Caco-2 (cell line): ENCODE measurements around the gene ASTN1. TPM values are rescaled to one million over a fixed set of nuclear protein-coding genes. Genes with fewer than 3 reads are reported as not detected.

Experiments
- BruUV-seq: library from RNA; stranded (reverse); fragments of 400-500 nt; replicated peaks from 2 replicates; lab custom pipeline; 2021; lab: Mats Ljungman, UMichigan
- CTCF ChIA-PET: fragments of 300-600 bp; sonication (Branson Sonifier 250); formaldehyde crosslinking; loops from one replicate; lab custom pipeline; 2022; ENCODE audit warnings: antibody characterized with exemption; lab: Charles Lee
- POLR2A ChIA-PET: fragments of 300-600 bp; sonication (Branson Sonifier 250); formaldehyde crosslinking; loops from one replicate; lab custom pipeline; 2022; ENCODE audit warnings: antibody characterized with exemption; lab: Charles Lee
- DNase-seq, 2 experiments: peaks; one replicate each; pipeline versions ENCODE4 v3.0.0 to v3.0.0-alpha.2; 2020 to 2022
- H3K27me3 ChIP-seq: replicated peaks from 2 replicates; pipeline ENCODE4 v1.6.0; 2011; ENCODE audit warnings: low read length; ENCODE audit not compliant: control insufficient read depth, insufficient read depth
- H3K36me3 ChIP-seq: 2 replicates; pipeline ENCODE4 v1.5.1; 2011; ENCODE audit warnings: low read length; ENCODE audit not compliant: control insufficient read depth, insufficient read depth
- H3K4me1 ChIP-seq: fragments of 250-450 bp; sonication (Bioruptor Pico); 2 replicates; pipeline ENCODE4 v1.5.1; 2020; ENCODE audit warnings: mild to moderate bottlenecking
- H3K4me3 ChIP-seq: 2 replicates; pipeline ENCODE4 v1.5.1; 2011; ENCODE audit warnings: low read depth, mild to moderate bottlenecking, control low read depth, low read length
- H3K9me3 ChIP-seq: fragments of 250-450 bp; sonication (Bioruptor Pico); 2 replicates; pipeline ENCODE4 v1.5.1; 2020; ENCODE audit warnings: mild to moderate bottlenecking, moderate library complexity
- H3K27ac Mint-ChIP-seq: one replicate; pipeline ENCODE4 v1.8.0; 2022; ENCODE audit warnings: mixed read lengths; ENCODE audit not compliant: unreplicated experiment
- H3K27me3 Mint-ChIP-seq: one replicate; pipeline ENCODE4 v1.8.0; 2022; ENCODE audit warnings: mixed read lengths; ENCODE audit not compliant: insufficient read depth, unreplicated experiment
- H3K36me3 Mint-ChIP-seq: one replicate; pipeline ENCODE4 v1.8.0; 2022; ENCODE audit warnings: mild to moderate bottlenecking, mixed read lengths; ENCODE audit not compliant: insufficient read depth, unreplicated experiment
- H3K4me1 Mint-ChIP-seq: one replicate; pipeline ENCODE4 v1.8.0; 2022; ENCODE audit warnings: low read depth, mixed read lengths; ENCODE audit not compliant: unreplicated experiment
- H3K4me3 Mint-ChIP-seq: one replicate; pipeline ENCODE4 v1.8.0; 2022; ENCODE audit warnings: mild to moderate bottlenecking, moderate library complexity, mixed read lengths; ENCODE audit not compliant: unreplicated experiment
- H3K9me3 Mint-ChIP-seq: one replicate; pipeline ENCODE4 v1.8.0; 2022; ENCODE audit warnings: mixed read lengths; ENCODE audit not compliant: unreplicated experiment
- CTCF ChIP-seq, 2 experiments: fragments of 200-600 bp in 1 of 2; IDR thresholded peaks; 1 replicate in 1 of 2; 2 replicates in 1 of 2; pipeline versions ENCODE4 v1.5.1 to v1.8.0; 2011 to 2022; ENCODE audit warnings: antibody characterized with exemption in 1 of 2, control low read depth in 1 of 2, inconsistent platforms in 1 of 2, low read depth in 1 of 2, low read length in 1 of 2, mild to moderate bottlenecking in 1 of 2, moderate library complexity in 1 of 2; ENCODE audit not compliant: insufficient read depth in 1 of 2, severe bottlenecking in 1 of 2, unreplicated experiment in 1 of 2
- intact Hi-C: fragments of 100-400 bp; cut with micrococcal nuclease; formaldehyde crosslinking; loops from one replicate; pipeline ENCODE4 v1.10.0; 2022; ENCODE audit not compliant: unreplicated experiment
- total RNA-seq: library from RNA; stranded (reverse); gene quantifications from 2 replicates; pipeline ENCODE4 v1.2.3, GENCODE V29; 2022

The ASTN1 gene
- total RNA-seq, 1 experiment from 2014 or later = not detected

DNA sequence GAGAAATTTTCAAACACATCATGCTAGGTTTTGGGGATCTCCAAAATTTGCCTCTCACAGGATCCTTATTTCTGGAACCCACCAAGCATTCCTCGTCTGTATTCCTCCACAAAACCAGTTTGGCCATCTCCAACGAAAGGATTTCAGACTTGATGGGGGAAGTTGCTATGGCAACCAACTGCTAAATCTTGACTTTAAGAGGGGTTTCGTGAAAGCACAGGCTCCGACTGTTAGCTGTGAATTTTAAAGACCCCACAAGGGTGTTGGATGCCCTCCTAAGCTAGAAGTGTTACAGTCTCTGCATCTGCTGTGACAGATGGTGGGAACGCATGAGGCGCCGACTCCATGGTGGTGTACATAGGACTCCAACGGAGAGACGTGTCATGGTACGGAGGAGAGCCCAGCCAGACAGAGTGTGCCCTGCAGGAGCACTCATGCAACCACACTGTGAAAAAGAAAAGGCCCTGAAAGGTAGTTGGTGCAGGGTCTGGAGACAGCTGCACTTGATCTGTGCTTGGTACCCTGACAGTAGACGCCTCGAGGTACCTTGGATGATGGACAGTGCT lies 147.1 kb downstream of the ASTN1 start:
- Mint-ChIP-seq H3K27ac (no peak overlapping the region), H3K36me3 (no peaks in the 10 kb centered on the region), H3K4me1 (no peaks in the 10 kb centered on the region), H3K27me3 (peaks cover 17% of the 10 kb centered on the region), H3K4me3 (no peak overlapping the region), H3K9me3 (no peaks in the 10 kb centered on the region)
- H3K9me3 ChIP-seq = no peaks in the 10 kb centered on the region
- ChIA-PET CTCF (no interaction called here), POLR2A (no interaction called here)
- H3K36me3 ChIP-seq = no peaks in the 10 kb centered on the region
- intact Hi-C loops = no loop called here
- TF ChIP-seq CTCF (IDR thresholded peaks at IDR 0.05; ENCODE audit: insufficient read depth in 1 of 2, low read depth in 1 of 2, low read length in 1 of 2, severe bottlenecking in 1 of 2, unreplicated experiment in 1 of 2) = no peak
- no peaks in the 10 kb centered on the region for H3K27me3 ChIP-seq
- no TSS peak for BruUV-seq
- no peak for DNase-seq
- H3K4me3 ChIP-seq = no peak overlapping the region
- no peaks in the 10 kb centered on the region for H3K4me1 ChIP-seq

DNA sequence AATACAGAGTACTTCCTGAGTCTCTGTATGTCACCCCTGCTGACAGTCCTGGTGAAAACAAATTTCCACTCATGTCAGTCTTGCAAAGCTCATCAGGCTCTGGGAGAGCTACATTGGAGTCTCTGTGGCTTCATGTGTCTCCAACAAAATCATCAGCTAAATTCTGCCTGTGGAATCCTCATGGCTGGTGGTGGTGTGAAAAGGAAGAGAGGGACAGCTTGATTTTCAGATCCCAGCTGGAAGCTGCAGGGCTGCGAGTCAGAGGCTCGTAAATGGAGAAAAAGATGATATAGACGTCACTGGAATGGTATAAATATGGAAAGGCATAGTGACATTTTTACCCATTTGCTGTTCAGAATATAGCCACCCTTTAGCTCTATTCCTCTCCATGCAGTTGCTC lies 150.2 kb downstream of the ASTN1 start:
- H3K4me3 ChIP-seq = no peak overlapping the region
- no TSS peak for BruUV-seq
- H3K4me1 Mint-ChIP-seq = no peaks in the 10 kb centered on the region
- H3K27me3 Mint-ChIP-seq = peaks cover 18% of the 10 kb centered on the region
- ChIA-PET CTCF (no interaction called here), POLR2A (no interaction called here)
- H3K9me3 ChIP-seq = no peaks in the 10 kb centered on the region
- H3K27ac Mint-ChIP-seq = no peak overlapping the region
- DNase-seq = no peak
- no peaks in the 10 kb centered on the region for H3K36me3 ChIP-seq
- H3K27me3 ChIP-seq = no peaks in the 10 kb centered on the region
- no peaks in the 10 kb centered on the region for H3K4me1 ChIP-seq
- intact Hi-C loops = no loop called here
- TF ChIP-seq CTCF (IDR thresholded peaks at IDR 0.05; ENCODE audit: insufficient read depth in 1 of 2, low read depth in 1 of 2, low read length in 1 of 2, severe bottlenecking in 1 of 2, unreplicated experiment in 1 of 2) = no peak
- no peak overlapping the region for H3K4me3 Mint-ChIP-seq
- H3K36me3 Mint-ChIP-seq = no peaks in the 10 kb centered on the region
- H3K9me3 Mint-ChIP-seq = no peaks in the 10 kb centered on the region

DNA sequence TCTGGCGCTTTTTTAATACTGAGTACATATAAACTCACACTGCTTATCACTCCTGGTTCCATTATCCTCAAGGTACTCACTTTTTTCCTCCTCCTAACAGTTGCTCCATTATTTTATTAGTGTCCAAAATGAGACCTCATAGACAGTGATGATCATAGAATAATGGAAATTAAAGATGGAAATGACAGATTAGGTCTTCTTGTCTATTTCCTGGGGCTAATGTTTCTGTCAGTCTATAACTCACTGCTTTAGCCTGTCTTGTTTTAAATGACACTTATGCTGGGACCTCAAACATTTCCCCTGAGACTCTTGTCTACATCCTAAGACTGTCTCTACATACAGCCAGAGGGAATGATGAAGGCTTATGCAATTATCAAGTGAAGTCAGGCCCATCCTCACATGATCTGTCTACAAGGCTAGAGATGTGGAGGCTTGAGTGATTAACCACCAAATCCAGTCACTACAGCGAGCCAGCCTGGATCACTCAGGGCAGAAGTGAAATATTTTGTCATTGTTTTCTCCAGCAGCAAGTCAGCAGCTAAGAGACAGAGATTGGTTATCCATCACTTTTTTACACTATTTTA lies 152.1 kb downstream of the ASTN1 start:
- Mint-ChIP-seq H3K4me3 (no peak overlapping the region), H3K9me3 (no peaks in the 10 kb centered on the region), H3K27me3 (peaks cover 22% of the 10 kb centered on the region), H3K4me1 (no peaks in the 10 kb centered on the region), H3K27ac (no peak overlapping the region), H3K36me3 (no peaks in the 10 kb centered on the region)
- H3K4me3 ChIP-seq = no peak overlapping the region
- CTCF ChIA-PET = no interaction called here
- H3K27me3 ChIP-seq = no peaks in the 10 kb centered on the region
- H3K36me3 ChIP-seq = no peaks in the 10 kb centered on the region
- intact Hi-C loops = no loop called here
- BruUV-seq = no TSS peak
- no peaks in the 10 kb centered on the region for H3K9me3 ChIP-seq
- POLR2A ChIA-PET = no interaction called here
- TF ChIP-seq CTCF (IDR thresholded peaks at IDR 0.05; ENCODE audit: insufficient read depth in 1 of 2, low read depth in 1 of 2, low read length in 1 of 2, severe bottlenecking in 1 of 2, unreplicated experiment in 1 of 2) = no peak
- no peaks in the 10 kb centered on the region for H3K4me1 ChIP-seq
- no peak for DNase-seq
